Epithelial cell of proximal tubule (primary cell): ENCODE measurements around the gene AMIGO3. TPM values are rescaled to one million over a fixed set of nuclear protein-coding genes. Genes with fewer than 3 reads are reported as not detected.
A peak's percentile ranks its signal among the peaks of the same experiment; 100 is the strongest.

ENCODE experiments used
- DNase-seq: peaks from one replicate; pipeline ENCODE4 v3.0.0-alpha.2; 2011; ENCODE audit warnings: low read depth
- H3K4me3 ChIP-seq: 2 replicates; pipeline ENCODE4 v1.5.1; 2011; ENCODE audit warnings: low read depth, mild to moderate bottlenecking, low read length
- CTCF ChIP-seq: conservative IDR thresholded peaks from 2 replicates; pipeline ENCODE4 v1.5.1; 2012; ENCODE audit warnings: low read depth, mild to moderate bottlenecking, low read length
- total RNA-seq: library from RNA; depleted of rRNA; stranded (reverse); fragments of >200 nt; gene quantifications from 2 replicates; pipeline ENCODE4 v1.2.3, GENCODE V29; 2015

AMIGO3 gene, protein sequence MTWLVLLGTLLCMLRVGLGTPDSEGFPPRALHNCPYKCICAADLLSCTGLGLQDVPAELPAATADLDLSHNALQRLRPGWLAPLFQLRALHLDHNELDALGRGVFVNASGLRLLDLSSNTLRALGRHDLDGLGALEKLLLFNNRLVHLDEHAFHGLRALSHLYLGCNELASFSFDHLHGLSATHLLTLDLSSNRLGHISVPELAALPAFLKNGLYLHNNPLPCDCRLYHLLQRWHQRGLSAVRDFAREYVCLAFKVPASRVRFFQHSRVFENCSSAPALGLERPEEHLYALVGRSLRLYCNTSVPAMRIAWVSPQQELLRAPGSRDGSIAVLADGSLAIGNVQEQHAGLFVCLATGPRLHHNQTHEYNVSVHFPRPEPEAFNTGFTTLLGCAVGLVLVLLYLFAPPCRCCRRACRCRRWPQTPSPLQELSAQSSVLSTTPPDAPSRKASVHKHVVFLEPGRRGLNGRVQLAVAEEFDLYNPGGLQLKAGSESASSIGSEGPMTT
- 0.07 and 0.86 TPM in 2 replicates for total RNA-seq

GRCh38 chr3:49719214-49719884, at the start of gene AMIGO3:
AMIGO3 (minus strand) TSS chr3:49719684; CDS start chr3:49719465, 219 bp downstream.
- DNase-seq: no peak
- H3K4me3 ChIP-seq: peak within 1 kb of the TSS; percentile 44
- TF ChIP-seq CTCF: peak; percentile 32

DNA sequence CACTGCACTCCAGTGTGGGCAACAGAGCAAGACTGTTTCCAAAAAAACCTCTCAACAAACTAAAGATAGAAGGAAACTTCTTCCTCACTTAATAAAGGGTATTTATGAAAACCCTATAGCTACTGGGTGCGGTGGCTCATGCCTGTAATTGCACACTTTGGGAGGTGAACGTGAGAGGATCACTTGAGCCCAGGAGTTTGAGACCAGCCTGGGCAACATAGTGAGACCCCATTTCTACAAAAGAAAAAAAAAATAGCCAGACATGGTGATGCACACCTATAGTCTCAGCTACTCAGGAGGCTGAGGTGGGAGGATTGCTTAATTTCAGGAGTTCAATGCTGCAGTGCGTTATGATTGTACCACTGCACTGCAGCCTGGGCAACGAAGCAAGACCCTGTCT, 44.5 kb upstream of the AMIGO3 start:
- no peak for TF ChIP-seq CTCF
- DNase-seq: no peak
- no peak overlapping the region for H3K4me3 ChIP-seq

DNA sequence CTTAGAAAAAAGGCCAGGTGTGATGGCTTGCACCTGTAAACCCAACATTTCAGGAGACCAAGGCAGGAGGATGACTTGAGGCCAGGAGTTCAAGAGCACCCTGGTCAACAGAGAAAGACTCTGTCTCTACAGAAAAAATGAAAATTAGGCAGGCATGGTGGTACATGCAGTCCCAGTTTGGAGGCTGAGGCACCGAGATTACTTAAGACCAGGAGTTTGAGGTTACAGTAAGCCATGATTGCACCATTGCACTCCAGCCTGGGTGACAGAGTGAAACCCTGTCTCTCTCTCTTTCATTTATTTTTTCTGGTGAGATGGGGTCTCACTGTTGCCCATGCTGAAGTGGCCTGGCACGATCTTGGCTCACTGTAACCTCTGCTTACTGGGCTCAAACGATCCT, 42.2 kb upstream of the AMIGO3 start:
- no peak for TF ChIP-seq CTCF
- DNase-seq: no peak
- H3K4me3 ChIP-seq: no peak overlapping the region

GRCh38 chr3:49759226-49759625, 39.7 kb upstream of the AMIGO3 start:
- H3K4me3 ChIP-seq: no peak overlapping the region
- TF ChIP-seq CTCF: no peak
- no peak for DNase-seq

DNA sequence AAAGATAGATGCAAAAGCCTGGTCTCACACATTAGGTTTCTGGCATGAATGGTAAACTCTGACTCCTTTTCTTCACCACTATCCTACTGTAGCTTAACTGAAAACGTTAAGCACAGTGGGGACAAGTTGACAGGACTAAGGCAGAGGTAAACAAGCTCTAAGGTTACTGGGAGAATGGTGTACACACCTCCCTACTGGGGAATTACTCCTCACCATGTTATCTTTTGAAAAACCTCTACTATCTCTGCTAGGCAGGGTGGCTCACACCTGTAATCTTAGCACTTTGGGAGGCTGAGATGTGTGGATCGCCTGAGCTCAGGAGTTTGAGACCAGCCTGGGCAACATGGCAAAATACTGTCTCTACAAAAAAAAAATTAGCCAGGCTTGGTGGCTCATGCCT, 37.7 kb upstream of the AMIGO3 start:
- DNase-seq: no peak
- H3K4me3 ChIP-seq: no peak overlapping the region
- TF ChIP-seq CTCF: no peak

DNA sequence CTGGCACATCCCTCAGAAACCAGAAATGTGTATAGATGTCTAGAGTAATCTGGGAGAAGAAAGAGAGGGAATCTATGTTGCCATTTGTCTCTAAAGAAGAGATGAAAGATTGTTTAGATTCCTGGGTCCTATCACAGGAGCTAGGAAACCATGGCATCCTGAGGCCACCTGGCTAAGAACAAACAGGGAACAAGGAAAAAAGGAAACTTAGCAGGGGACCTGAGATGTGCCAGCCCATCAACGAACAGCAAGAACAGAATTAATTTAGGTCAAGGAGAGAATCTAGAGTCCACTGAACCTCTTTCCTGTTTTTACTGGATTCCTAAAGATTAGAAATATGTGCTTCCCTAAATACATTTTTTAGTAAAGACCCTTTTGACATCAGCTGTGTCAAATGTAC, 36.6 kb upstream of the AMIGO3 start:
- no peak for DNase-seq
- H3K4me3 ChIP-seq: no peak overlapping the region
- no peak for TF ChIP-seq CTCF

DNA sequence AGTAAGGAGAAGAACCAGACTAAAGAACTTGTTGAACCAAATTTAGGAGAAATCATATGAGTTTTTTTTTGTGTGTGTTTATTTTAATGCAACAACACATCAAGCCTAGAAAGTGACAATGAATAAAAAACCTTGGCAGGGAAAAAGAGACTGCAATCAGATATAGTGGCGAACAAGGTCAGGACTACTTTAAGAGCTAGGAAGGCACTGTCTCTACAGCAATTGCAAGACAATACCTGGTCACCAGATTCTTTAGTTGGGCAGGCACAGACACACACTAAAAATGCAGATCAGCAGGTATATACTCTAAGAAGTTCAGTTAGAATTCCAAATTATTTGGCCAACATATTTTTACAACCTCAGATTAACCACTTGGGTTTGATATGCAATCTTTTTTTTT, 35.1 kb upstream of the AMIGO3 start:
- no peak for TF ChIP-seq CTCF
- DNase-seq: no peak
- no peak overlapping the region for H3K4me3 ChIP-seq
